HG02981 (cell line): ENCODE results near the gene EMC10.

Experiments used
- ATAC-seq: cut with Tn5 transposase; IDR thresholded peaks from one replicate; pipeline ENCODE4 v1.9.1; 2021; ENCODE audit warnings: mild to moderate bottlenecking, moderate library complexity; ENCODE audit not compliant: unreplicated experiment

Gene EMC10

GRCh38 chr19:50477751-50478515 is 1.6 kb downstream of the EMC10 start:
- no peak for ATAC-seq

GRCh38 chr19:50478901-50479715 is 2.8 kb downstream of the EMC10 start:
- no peak for ATAC-seq

- no peak for ATAC-seq
These were observed 3.5 kb downstream of the EMC10 start for GRCh38 chr19:50479761-50480251.

- no peak for ATAC-seq
These were observed 4.2 kb downstream of the EMC10 start for GRCh38 chr19:50480281-50481111.

- ATAC-seq, result no peak
These were observed 5.2 kb downstream of the EMC10 start for GRCh38 chr19:50481351-50482149.

- no peak for ATAC-seq
These were observed 6.1 kb downstream of the EMC10 start for GRCh38 chr19:50482271-50482855.

GRCh38 chr19:50482916-50483315 is 6.6 kb downstream of the EMC10 start:
- no peak for ATAC-seq

GRCh38 chr19:50485284-50485955 is 9.1 kb downstream of the EMC10 start:
- no peak for ATAC-seq

GRCh38 chr19:50486823-50487515 is 10.7 kb downstream of the EMC10 start:
- no peak for ATAC-seq

GRCh38 chr19:50488389-50489194 is 12.3 kb downstream of the EMC10 start:
- no peak for ATAC-seq

GRCh38 chr19:50489461-50490011 is 13.2 kb downstream of the EMC10 start:
- no peak for ATAC-seq

GRCh38 chr19:50490411-50490811 is 14.1 kb downstream of the EMC10 start:
- no peak for ATAC-seq

- ATAC-seq, result no peak
These were observed 14.7 kb downstream of the EMC10 start for GRCh38 chr19:50490991-50491472.

GRCh38 chr19:50492303-50493052 is 16.2 kb downstream of the EMC10 start:
- no peak for ATAC-seq

GRCh38 chr19:50493171-50493570 is 16.9 kb downstream of the EMC10 start:
- no peak for ATAC-seq

GRCh38 chr19:50494186-50495019 is 18.1 kb downstream of the EMC10 start:
- ATAC-seq, result no peak
